Central memory CD8-positive, alpha-beta T cell (primary cell): ENCODE data around the gene CHP1.
"Not testable (repeated sequence)": the region's sequence is repeated elsewhere in the genome, so short reads cannot be mapped to it uniquely, and the experiment has no call there.

ENCODE experiments used
- ATAC-seq: fragments of 150-1000 bp; cut with Tn5 transposase; replicated peaks from 2 replicates; pipeline ENCODE4 v1.10.0; 2022; ENCODE audit warnings: mild to moderate bottlenecking, moderate FRiP score, moderate number of reproducible peaks; ENCODE audit not compliant: poor library complexity, severe bottlenecking; ENCODE audit errors: extremely low read depth
- DNase-seq, 2 donors: peaks; one replicate each; pipeline ENCODE4 v3.0.0; 2021; ENCODE audit warnings: low spot score in 2 of 2
- H3K27ac Mint-ChIP-seq: one replicate; pipeline ENCODE4 v1.8.0; 2022; ENCODE audit warnings: low read depth, mild to moderate bottlenecking, moderate library complexity, mixed read lengths
- H3K27me3 Mint-ChIP-seq: one replicate; pipeline ENCODE4 v1.8.0; 2022; ENCODE audit warnings: mixed read lengths
- H3K36me3 Mint-ChIP-seq: one replicate; pipeline ENCODE4 v1.8.0; 2022; ENCODE audit warnings: mild to moderate bottlenecking, moderate library complexity, mixed read lengths; ENCODE audit not compliant: insufficient read depth
- H3K4me1 Mint-ChIP-seq: one replicate; pipeline ENCODE4 v1.8.0; 2022; ENCODE audit warnings: mixed read lengths
- H3K4me3 Mint-ChIP-seq: one replicate; pipeline ENCODE4 v1.8.0; 2022; ENCODE audit warnings: mild to moderate bottlenecking, moderate library complexity, mixed read lengths
- H3K9me3 Mint-ChIP-seq: one replicate; pipeline ENCODE4 v1.8.0; 2022; ENCODE audit warnings: mixed read lengths

The CHP1 gene

DNA sequence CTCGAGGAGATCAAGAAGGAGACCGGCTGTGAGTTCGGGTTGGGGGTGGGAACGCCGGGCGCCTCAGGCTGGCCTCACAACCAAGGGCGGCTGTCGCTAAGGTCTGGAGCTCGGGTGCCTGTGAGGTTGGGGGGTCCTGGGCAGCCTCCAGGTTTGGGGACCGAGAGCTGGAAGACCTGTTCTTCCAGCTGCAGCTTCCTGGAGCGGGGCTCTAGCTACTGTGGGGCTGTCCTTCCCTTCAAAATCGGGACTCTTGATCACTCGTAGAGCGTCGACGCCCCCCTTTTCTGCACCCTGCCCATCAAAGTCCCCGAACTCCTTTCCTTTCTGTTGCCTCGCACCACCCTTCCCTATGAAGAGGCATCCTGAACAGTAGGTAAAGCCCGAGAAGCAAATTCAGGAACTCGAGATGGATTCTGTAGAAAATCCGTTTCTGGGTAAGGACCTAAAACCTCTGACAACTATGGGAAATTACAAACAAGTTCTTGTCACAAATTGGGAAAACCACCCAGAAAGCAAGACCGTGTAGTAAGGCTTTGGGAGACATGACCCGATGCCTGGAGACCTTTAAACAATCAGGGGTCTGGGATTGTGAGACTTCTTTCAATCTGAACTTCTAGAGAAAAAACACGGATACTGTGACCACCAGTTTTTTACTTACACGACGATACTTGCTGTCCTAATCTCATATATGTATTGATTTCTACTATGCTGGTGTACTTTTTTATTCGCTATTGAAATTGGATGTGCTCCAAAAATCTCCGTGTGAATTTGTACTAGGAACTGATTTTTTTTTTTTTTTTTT, 556 bp downstream of the CHP1 start:
- DNase-seq (no peak), ATAC-seq (peak; percentile 47)

DNA sequence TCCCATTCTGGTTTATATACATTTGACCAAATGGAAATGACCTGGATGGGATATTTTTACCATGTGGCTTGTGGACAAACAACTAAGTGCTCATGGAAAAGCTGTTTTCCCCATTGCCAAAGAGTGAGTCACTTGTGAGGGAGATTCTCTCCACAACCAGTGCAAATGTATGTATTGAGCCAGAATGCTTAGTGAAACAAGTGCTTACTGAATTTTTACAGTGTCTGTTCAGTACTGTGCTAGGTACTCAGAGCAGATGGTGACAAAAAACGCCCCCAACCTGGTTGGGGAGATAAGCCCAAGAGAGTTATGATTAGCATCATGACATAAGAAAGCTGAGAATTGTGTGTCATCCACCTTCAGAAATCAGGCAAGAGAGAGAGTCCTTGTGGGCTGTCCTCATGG, 2.3 kb downstream of the CHP1 start:
- DNase-seq (no peak), ATAC-seq (no peak)
- Mint-ChIP-seq H3K4me1 (peaks cover 21% of the 10 kb centered on the region), H3K27me3 (no peaks in the 10 kb centered on the region), H3K27ac (no peak overlapping the region), H3K9me3 (no peaks in the 10 kb centered on the region), H3K4me3 (no peak overlapping the region), H3K36me3 (peaks cover 20% of the 10 kb centered on the region)

More for the DNA sequence above, 556 bp downstream of the CHP1 start:
- Mint-ChIP-seq H3K4me1 (peaks cover 21% of the 10 kb centered on the region), H3K27me3 (no peaks in the 10 kb centered on the region), H3K9me3 (no peaks in the 10 kb centered on the region), H3K27ac (peak overlapping the region; percentile 88), H3K4me3 (peak overlapping the region; percentile 89), H3K36me3 (peaks cover 17% of the 10 kb centered on the region)

DNA sequence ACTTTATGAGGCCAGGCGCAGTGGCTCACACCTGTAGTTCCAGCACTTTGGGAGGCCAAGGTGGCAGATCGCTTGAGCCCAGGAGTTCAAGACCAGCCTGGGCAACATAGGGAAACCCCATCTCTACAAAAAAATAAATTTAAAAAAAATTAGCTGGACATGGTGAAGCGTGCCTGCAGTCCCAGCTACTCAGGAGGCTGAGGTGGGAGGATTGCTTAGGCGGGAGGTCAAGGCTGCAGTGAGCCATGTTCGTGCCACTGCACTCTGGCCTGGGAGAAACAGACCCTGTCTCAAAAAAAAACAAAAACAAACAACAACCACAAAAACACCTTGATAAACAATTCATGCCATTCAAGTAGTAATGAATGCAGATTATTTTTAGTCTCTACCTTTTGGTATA, 4.2 kb downstream of the CHP1 start:
- not testable (repeated sequence) for H3K9me3 Mint-ChIP-seq, ATAC-seq, H3K27me3 Mint-ChIP-seq, H3K27ac Mint-ChIP-seq, DNase-seq, H3K4me3 Mint-ChIP-seq
- peaks cover 21% of the 10 kb centered on the region for H3K4me1 Mint-ChIP-seq
- peaks cover 20% of the 10 kb centered on the region for H3K36me3 Mint-ChIP-seq

DNA sequence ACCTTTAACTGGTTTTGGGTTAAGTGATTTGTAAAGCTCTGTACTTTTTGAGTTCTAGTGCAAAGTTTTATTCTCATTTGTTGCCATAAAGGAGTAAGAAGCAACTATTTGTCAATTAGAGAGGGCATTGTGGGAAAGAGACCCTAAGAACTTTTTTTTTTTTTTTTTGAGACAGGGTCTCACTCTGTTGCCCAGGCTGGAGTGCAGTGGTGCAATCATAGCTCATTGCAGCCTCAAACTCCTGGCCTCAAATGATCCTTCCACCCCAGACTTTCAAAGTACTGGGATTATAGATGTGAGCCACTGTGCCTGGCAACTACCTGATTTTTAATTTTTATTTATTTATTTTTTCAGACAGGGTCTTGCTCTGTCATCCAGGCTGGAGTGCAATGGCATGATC, 4.9 kb downstream of the CHP1 start:
- no peak for ATAC-seq
- peaks cover 21% of the 10 kb centered on the region for H3K4me1 Mint-ChIP-seq

DNA sequence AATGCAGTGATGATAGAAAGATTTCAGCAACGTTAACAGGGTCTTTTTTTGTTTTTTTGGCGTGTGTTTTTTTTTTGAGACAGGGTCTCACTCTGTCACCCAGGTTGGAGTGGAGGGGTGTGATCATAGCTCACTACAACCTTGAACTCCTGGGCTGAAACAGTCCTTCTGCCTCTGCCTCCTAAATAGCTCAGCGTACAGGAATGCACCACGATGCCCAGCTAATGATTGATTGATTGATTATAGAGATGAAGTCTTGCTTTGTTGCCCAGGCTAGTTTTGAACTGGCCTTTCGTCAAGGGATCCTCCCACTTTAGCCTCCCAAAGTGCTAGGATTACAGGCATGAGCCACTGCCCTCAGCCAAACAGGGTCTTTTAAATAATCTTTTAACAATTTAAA, 7.0 kb downstream of the CHP1 start:
- no peak for DNase-seq
- Mint-ChIP-seq H3K4me3 (no peak overlapping the region), H3K27me3 (no peaks in the 10 kb centered on the region), H3K27ac (no peak overlapping the region), H3K9me3 (no peaks in the 10 kb centered on the region), H3K36me3 (peaks cover 11% of the 10 kb centered on the region), H3K4me1 (peaks cover 3% of the 10 kb centered on the region)
- no peak for ATAC-seq

More for the DNA sequence above, 4.9 kb downstream of the CHP1 start:
- DNase-seq: no peak
- Mint-ChIP-seq H3K36me3 (peaks cover 17% of the 10 kb centered on the region), H3K4me3 (no peak overlapping the region), H3K27ac (no peak overlapping the region), H3K27me3 (no peaks in the 10 kb centered on the region), H3K9me3 (no peaks in the 10 kb centered on the region)

DNA sequence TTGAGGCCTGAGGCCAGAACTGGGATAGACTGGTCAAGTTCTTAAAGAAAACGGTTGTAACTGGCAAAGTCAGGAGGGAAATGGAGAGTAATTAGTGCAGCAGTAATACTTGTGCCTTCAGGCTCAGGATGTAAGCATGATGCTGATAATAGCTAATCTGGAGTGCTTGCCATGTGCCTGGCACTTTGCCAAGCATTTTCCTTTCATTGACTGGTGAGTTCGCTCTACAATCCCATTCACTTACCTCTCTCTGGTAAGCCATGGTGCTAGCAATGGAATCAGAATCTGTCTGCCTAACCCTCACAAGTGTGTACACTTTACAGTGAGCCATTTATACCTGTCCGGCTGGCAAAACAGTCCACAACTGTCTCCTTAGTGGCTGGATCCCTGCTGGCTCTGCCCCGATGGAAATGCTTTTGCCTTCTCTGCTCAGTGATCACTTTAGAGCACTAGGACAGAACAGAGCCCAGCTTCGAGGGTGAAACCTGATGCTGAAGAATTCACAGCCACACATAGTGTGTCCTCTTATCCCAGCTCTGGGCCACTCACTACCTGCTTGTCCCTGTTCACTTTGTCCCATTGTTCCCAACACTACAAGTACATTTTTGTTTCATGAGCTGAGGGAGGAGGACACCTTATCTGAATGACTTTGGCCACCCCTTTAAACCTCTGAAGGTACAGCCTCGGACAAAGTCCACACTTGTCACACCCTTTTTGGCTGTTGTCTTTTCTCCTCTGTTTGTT, 10.3 kb downstream of the CHP1 start:
- Mint-ChIP-seq H3K4me3 (no peak overlapping the region), H3K4me1 (no peaks in the 10 kb centered on the region), H3K9me3 (no peaks in the 10 kb centered on the region), H3K27ac (no peak overlapping the region), H3K27me3 (no peaks in the 10 kb centered on the region), H3K36me3 (peaks cover 21% of the 10 kb centered on the region)
- ATAC-seq (no peak), DNase-seq (no peak)

DNA sequence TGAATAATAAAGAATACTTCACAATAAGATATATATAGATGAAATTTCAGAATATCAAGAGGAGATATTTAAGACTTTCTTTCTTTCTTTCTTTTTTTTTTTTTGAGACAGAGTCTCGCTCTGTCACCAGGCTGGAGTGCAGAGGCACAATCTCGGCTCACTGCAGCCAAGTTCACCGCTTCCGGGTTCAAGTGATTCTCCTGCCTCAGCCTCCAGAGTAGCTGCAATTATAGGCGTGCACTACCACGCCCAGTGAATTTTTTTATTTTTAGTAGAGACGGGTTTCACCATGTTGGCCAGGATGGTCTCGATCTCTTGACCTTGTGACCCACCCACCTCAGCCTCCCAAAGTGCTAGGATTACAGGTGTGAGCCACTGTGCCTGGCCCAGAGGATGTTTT, 19.7 kb downstream of the CHP1 start:
- not testable (repeated sequence) for H3K4me3 Mint-ChIP-seq, H3K27me3 Mint-ChIP-seq, H3K9me3 Mint-ChIP-seq, H3K4me1 Mint-ChIP-seq, DNase-seq, ATAC-seq, H3K27ac Mint-ChIP-seq
- peaks cover 18% of the 10 kb centered on the region for H3K36me3 Mint-ChIP-seq

DNA sequence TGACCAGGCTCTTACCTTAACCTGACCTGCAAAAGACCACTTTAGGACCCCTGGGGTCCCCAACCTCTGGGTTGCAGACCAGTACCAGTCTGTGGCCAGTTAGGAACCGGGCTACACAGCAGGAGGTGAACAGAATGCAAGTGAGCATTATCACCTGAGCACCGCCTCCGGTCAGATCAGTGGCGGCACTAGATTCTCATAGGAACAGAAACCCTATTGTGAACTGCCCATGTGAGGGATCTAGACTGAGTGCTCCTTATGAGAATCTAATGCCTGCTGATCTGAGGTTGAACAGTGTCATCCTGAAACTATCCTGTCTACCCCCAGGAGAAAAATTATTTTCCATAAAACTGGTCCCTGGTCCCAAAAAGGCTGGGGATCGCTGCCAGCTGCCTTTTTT, 20.3 kb downstream of the CHP1 start:
- DNase-seq: no peak
- no peaks in the 10 kb centered on the region for H3K27me3 Mint-ChIP-seq
- H3K9me3 Mint-ChIP-seq: no peaks in the 10 kb centered on the region
- no peak for ATAC-seq
- no peak overlapping the region for H3K27ac Mint-ChIP-seq
- no peak overlapping the region for H3K4me3 Mint-ChIP-seq
- H3K4me1 Mint-ChIP-seq: no peaks in the 10 kb centered on the region
- H3K36me3 Mint-ChIP-seq: peaks cover 18% of the 10 kb centered on the region

DNA sequence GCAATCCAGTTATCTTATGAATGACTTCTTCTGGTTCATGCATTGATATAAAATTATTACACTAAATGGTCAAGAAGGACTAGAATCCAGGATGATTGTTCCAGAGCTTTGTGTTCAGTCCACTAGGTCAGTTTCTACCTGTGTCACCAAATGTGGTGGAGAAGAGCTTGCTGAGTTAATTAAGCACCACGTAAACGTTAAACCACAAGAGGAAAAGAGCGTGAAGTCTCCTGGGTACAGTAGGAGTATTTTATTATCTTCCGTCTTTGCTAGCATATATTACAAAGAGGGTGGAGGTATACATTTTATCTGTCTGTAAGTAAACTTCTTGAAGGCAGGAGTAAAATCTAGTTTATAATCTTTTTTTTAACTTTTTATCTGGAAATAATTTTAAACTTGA, 23.5 kb downstream of the CHP1 start:
- Mint-ChIP-seq H3K4me1 (peaks cover 9% of the 10 kb centered on the region), H3K4me3 (no peak overlapping the region), H3K27ac (no peak overlapping the region), H3K27me3 (no peaks in the 10 kb centered on the region), H3K9me3 (no peaks in the 10 kb centered on the region), H3K36me3 (peaks cover 21% of the 10 kb centered on the region)
- no peak for ATAC-seq
- DNase-seq: no peak

DNA sequence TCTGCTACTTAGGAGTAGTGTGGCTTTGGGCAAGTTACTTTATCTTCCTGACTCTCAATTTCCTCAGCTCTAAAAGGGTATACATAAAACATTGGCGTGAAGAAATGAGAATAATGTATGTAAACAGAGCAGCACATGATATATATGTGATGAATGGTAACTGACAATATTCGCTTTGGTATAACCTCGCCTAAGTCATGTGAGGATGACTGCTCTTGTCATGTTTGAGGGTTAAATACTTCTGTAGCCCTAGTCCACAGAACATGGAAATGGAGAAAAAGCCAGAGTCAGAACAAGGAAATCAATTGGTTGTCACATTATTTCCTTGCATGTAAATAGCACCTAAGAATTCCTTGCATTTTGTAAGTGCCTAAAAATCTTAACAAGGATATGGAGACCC, 25.0 kb downstream of the CHP1 start:
- peaks cover 21% of the 10 kb centered on the region for H3K36me3 Mint-ChIP-seq
- H3K9me3 Mint-ChIP-seq: no peaks in the 10 kb centered on the region
- H3K27me3 Mint-ChIP-seq: no peaks in the 10 kb centered on the region
- peaks cover 9% of the 10 kb centered on the region for H3K4me1 Mint-ChIP-seq
- no peak overlapping the region for H3K27ac Mint-ChIP-seq
- no peak for DNase-seq
- no peak for ATAC-seq
- no peak overlapping the region for H3K4me3 Mint-ChIP-seq

DNA sequence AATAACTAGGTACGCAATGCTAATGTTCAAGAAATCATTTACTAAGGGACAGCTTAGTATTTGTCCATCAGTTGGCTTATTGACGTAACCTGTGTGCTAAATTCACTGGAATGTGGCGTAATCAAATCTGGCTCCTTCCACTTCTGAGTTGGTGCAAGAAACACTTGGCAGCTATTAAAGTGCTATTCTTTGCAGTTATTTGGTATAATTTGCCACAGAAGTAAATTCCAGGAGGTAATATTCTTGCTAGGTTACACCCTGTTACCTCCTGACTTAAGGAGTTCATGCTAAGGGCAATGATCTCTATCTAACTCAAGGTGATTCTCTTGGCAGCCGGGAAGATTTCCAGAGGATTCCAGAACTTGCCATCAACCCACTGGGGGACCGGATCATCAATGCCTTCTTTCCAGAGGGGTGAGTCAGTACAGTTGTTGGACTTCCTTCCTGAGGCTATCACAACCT, 25.5 kb downstream of the CHP1 start:
- no peaks in the 10 kb centered on the region for H3K27me3 Mint-ChIP-seq
- H3K36me3 Mint-ChIP-seq: peaks cover 21% of the 10 kb centered on the region
- H3K27ac Mint-ChIP-seq: no peak overlapping the region
- ATAC-seq: no peak
- no peaks in the 10 kb centered on the region for H3K9me3 Mint-ChIP-seq
- H3K4me3 Mint-ChIP-seq: no peak overlapping the region
- H3K4me1 Mint-ChIP-seq: peaks cover 9% of the 10 kb centered on the region
- DNase-seq: no peak

DNA sequence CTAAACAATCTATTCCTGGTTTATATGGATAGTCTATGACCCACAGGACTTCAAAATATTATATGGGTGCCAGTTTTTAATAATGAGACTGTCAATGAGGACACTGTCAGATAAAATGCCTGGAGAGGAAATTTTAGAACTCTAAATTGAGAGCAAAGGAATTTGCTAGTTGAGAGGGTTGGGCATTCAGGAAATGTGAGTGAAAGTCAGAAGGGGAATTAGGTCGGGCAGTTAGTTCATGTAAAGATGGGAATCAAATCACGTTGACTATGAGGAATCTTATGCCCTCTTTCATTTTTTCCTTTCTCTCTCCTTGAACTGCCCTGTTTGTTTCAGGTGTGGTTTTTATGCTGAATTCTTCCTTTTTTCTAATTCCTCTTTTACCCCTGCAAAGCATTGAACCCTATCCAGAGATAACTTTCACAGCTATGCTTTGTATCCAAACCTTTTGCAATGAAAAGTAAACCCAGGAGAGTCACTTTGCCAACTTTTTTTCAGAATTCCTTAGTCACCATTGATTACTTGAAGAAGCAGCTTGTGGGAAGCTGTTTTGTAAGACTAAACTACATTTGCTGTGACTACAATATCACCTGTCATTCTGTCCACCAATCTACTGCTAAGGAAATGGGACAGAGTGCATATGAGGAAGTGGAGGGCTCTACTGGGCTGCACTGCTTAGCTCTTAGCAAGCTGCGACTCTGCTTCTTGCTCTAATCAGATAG, 27.8 kb downstream of the CHP1 start:
- peaks cover 18% of the 10 kb centered on the region for H3K36me3 Mint-ChIP-seq

More for the DNA sequence above, 27.8 kb downstream of the CHP1 start:
- H3K4me3 Mint-ChIP-seq: no peak overlapping the region
- peaks cover 9% of the 10 kb centered on the region for H3K4me1 Mint-ChIP-seq
- DNase-seq (no peak), ATAC-seq (no peak)
- H3K9me3 Mint-ChIP-seq: no peaks in the 10 kb centered on the region
- no peaks in the 10 kb centered on the region for H3K27me3 Mint-ChIP-seq
- H3K27ac Mint-ChIP-seq: peak overlapping the region; percentile 75
